NCI-H2196 treated with DMSO at 0.1 percent for 48 hours (cell line): Measurements from ENCODE around the gene LRRC38.

Experiments used
- DNase-seq: peaks from one replicate; lab custom pipeline; 2025; ENCODE audit not compliant: unreplicated experiment; lab: John Stamatoyannopoulos, UW

Gene LRRC38

GRCh38 chr1:13517193-13517812 lies 3.5 kb upstream of the LRRC38 start:
- no peak for DNase-seq

GRCh38 chr1:13516606-13517005 lies 2.8 kb upstream of the LRRC38 start:
- DNase-seq = no peak

- no peak for DNase-seq
These were observed 1.0 kb upstream of the LRRC38 start for GRCh38 chr1:13514821-13515220.

- no peak for DNase-seq
These were observed 524 bp downstream of the LRRC38 start for GRCh38 chr1:13513063-13513894.

- DNase-seq = no peak
These were observed 1.3 kb downstream of the LRRC38 start for GRCh38 chr1:13512472-13512871.

- no peak for DNase-seq
These were observed 3.3 kb downstream of the LRRC38 start for GRCh38 chr1:13510499-13510898.

GRCh38 chr1:13507075-13507474 lies 6.7 kb downstream of the LRRC38 start:
- no peak for DNase-seq

- DNase-seq = no peak
These were observed 8.8 kb downstream of the LRRC38 start for GRCh38 chr1:13505020-13505419.

- DNase-seq = no peak
These were observed 13.0 kb downstream of the LRRC38 start for GRCh38 chr1:13500806-13501205.

- no peak for DNase-seq
These were observed 14.4 kb downstream of the LRRC38 start for GRCh38 chr1:13499422-13499821.

GRCh38 chr1:13498553-13498952 lies 15.2 kb downstream of the LRRC38 start:
- no peak for DNase-seq

- no peak for DNase-seq
These were observed 18.6 kb downstream of the LRRC38 start for GRCh38 chr1:13495186-13495585.

GRCh38 chr1:13494712-13495111 lies 19.1 kb downstream of the LRRC38 start:
- no peak for DNase-seq

GRCh38 chr1:13494025-13494424 lies 19.8 kb downstream of the LRRC38 start:
- no peak for DNase-seq

- DNase-seq = no peak
These were observed 21.1 kb downstream of the LRRC38 start for GRCh38 chr1:13492711-13493110.

- no peak for DNase-seq
These were observed 25.8 kb downstream of the LRRC38 start for GRCh38 chr1:13487957-13488356.

- no peak for DNase-seq
These were observed 26.5 kb downstream of the LRRC38 start for GRCh38 chr1:13487143-13487868.

- no peak for DNase-seq
These were observed 29.9 kb downstream of the LRRC38 start for GRCh38 chr1:13483946-13484345.

- DNase-seq = no peak
These were observed 31.2 kb downstream of the LRRC38 start for GRCh38 chr1:13482600-13482999.

GRCh38 chr1:13479171-13479856 lies 34.5 kb downstream of the LRRC38 start:
- DNase-seq = no peak

- DNase-seq = no peak
These were observed 35.1 kb downstream of the LRRC38 start for GRCh38 chr1:13478692-13479091.
